Measurements from ENCODE around the gene UTS2B.

Gene UTS2B

GRCh38 chr3:191329654-191330529 lies at the start of gene UTS2B:
UTS2B (minus strand) TSS chr3:191330526; CDS start chr3:191282189, 48,337 bp downstream.
- no peak for DNase-seq (ENCODE audit: low read depth, low spot score)

- no peak for DNase-seq (ENCODE audit: low read depth, low spot score)
These were observed 49.7 kb upstream of the UTS2B start for GRCh38 chr3:191380001-191380400.

GRCh38 chr3:191379446-191379845 lies 49.1 kb upstream of the UTS2B start:
- DNase-seq (ENCODE audit: low read depth, low spot score) = no peak

GRCh38 chr3:191378142-191378812 lies 48.0 kb upstream of the UTS2B start:
- no peak for DNase-seq (ENCODE audit: low read depth, low spot score)

- DNase-seq (ENCODE audit: low read depth, low spot score) = no peak
These were observed 46.3 kb upstream of the UTS2B start for GRCh38 chr3:191376516-191377141.

GRCh38 chr3:191373327-191373726 lies 43.0 kb upstream of the UTS2B start:
- no peak for DNase-seq (ENCODE audit: low read depth, low spot score)

GRCh38 chr3:191372122-191372521 lies 41.8 kb upstream of the UTS2B start:
- no peak for DNase-seq (ENCODE audit: low read depth, low spot score)

- DNase-seq (ENCODE audit: low read depth, low spot score) = no peak
These were observed 39.3 kb upstream of the UTS2B start for GRCh38 chr3:191369616-191370010.

- DNase-seq (ENCODE audit: low read depth, low spot score) = no peak
These were observed 38.7 kb upstream of the UTS2B start for GRCh38 chr3:191368755-191369615.

GRCh38 chr3:191366675-191367074 lies 36.3 kb upstream of the UTS2B start:
- DNase-seq (ENCODE audit: low read depth, low spot score) = no peak

- DNase-seq (ENCODE audit: low read depth, low spot score) = no peak
These were observed 32.9 kb upstream of the UTS2B start for GRCh38 chr3:191363221-191363620.

- DNase-seq (ENCODE audit: low read depth, low spot score) = no peak
These were observed 32.3 kb upstream of the UTS2B start for GRCh38 chr3:191362524-191363090.

GRCh38 chr3:191362037-191362436 lies 31.7 kb upstream of the UTS2B start:
- DNase-seq (ENCODE audit: low read depth, low spot score) = no peak

GRCh38 chr3:191361456-191361855 lies 31.1 kb upstream of the UTS2B start:
- no peak for DNase-seq (ENCODE audit: low read depth, low spot score)

- DNase-seq (ENCODE audit: low read depth, low spot score) = no peak
These were observed 30.3 kb upstream of the UTS2B start for GRCh38 chr3:191360620-191361019.

GRCh38 chr3:191358929-191359328 lies 28.6 kb upstream of the UTS2B start:
- no peak for DNase-seq (ENCODE audit: low read depth, low spot score)

- no peak for DNase-seq (ENCODE audit: low read depth, low spot score)
These were observed 27.6 kb upstream of the UTS2B start for GRCh38 chr3:191357909-191358308.

- DNase-seq (ENCODE audit: low read depth, low spot score) = no peak
These were observed 26.5 kb upstream of the UTS2B start for GRCh38 chr3:191356631-191357439.

- DNase-seq (ENCODE audit: low read depth, low spot score) = no peak
These were observed 25.1 kb upstream of the UTS2B start for GRCh38 chr3:191355406-191355805.

- no peak for DNase-seq (ENCODE audit: low read depth, low spot score)
These were observed 22.9 kb upstream of the UTS2B start for GRCh38 chr3:191353022-191353777.

Measured in activated CD4-positive, CD25-positive, alpha-beta regulatory T cell treated with anti-CD3 and anti-CD28 coated beads, Interleukin-2, amount 50 U/mL, for 16 hours (primary cell).